Right lobe of liver (tissue), 6 donors: Measurements from ENCODE around the gene ITPR3. TPM values are rescaled to one million over a fixed set of nuclear protein-coding genes. Genes with fewer than 3 reads are reported as not detected.

Experiments used
- ATAC-seq, 4 donors: fragments of 200-7000 bp; cut with Tn5 transposase; one replicate each; pipeline ENCODE4 v1.9.1; 2020; ENCODE audit warnings: mild to moderate bottlenecking in 4 of 4, moderate library complexity in 4 of 4
- DNase-seq, 3 donors: peaks; one replicate each; pipeline ENCODE4 v3.0.0-alpha.2; 2020
- H3K27ac ChIP-seq, 3 donors: fragments of 200-600 bp; one replicate each; pipeline ENCODE4 v1.8.0; 2022
- H3K27me3 ChIP-seq, 2 donors: fragments of 200-600 bp; one replicate each; pipeline ENCODE4 v1.8.0; 2022
- H3K36me3 ChIP-seq, 4 donors: fragments of 200-600 bp; sonication (generic) in 1 of 4; one replicate each; pipeline versions ENCODE4 v1.5.1 to v1.8.0; 2017 to 2022; ENCODE audit warnings: control low read depth in 1 of 4
- H3K4me1 ChIP-seq, 4 donors: fragments of 200-600 bp; sonication (generic) in 1 of 4; one replicate each; pipeline versions ENCODE4 v1.5.1 to v1.8.0; 2017 to 2022; ENCODE audit warnings: control low read depth in 1 of 4
- H3K4me3 ChIP-seq, 3 donors: fragments of 200-600 bp; one replicate each; pipeline ENCODE4 v1.8.0; 2022
- H3K9me3 ChIP-seq, 4 donors: fragments of 200-600 bp; sonication (generic) in 1 of 4; one replicate each; pipeline versions ENCODE4 v1.5.1 to v1.8.0; 2017 to 2022; ENCODE audit warnings: control low read depth in 1 of 4
- CTCF ChIP-seq, 4 donors: fragments of 200-600 bp in 3 of 4; fragments of 450-650 bp in 1 of 4; IDR thresholded peaks; one replicate each; pipeline versions ENCODE4 v1.5.1 to v1.8.0; 2016 to 2022; ENCODE audit warnings: antibody characterized with exemption in 4 of 4, mild to moderate bottlenecking in 2 of 4
- POLR2A ChIP-seq: fragments of 450-650 bp; IDR thresholded peaks from one replicate; pipeline ENCODE4 v1.6.1; 2017; ENCODE audit warnings: antibody characterized with exemption, mild to moderate bottlenecking
- WGBS: methylation state at CpG from one replicate; pipeline ENCODE4 v1.1.6; 2018; ENCODE audit warnings: low coverage, low lambda C conversion rate; ENCODE audit not compliant: insufficient coverage; ENCODE audit errors: missing lambda C conversion rate; 5-methylcytosine and 5-hydroxymethylcytosine counted together
- intact Hi-C, 2 donors: fragments of 100-400 bp; cut with DNase I; formaldehyde crosslinking; loops; one replicate each; pipeline versions ENCODE4 v1.11.2 to v1.14.1; 2022
- total RNA-seq, 6 experiments: library from RNA; depleted of rRNA in 2 of 6; stranded (reverse); fragments of >200 nt in 2 of 6; fragmentation: NEBNext Ultra II Directional in 3 of 6; extraction: Animal tissue kit (Norgen Biotek cat#: 25700) in 3 of 6; gene quantifications; one replicate each; pipeline versions ENCODE4 v1.1.0 to v1.2.4, GENCODE V29; 2016 to 2023
- donor health status: DM: no; HTN: yes; CAD: no.
- donor health status: DM: no; HTN: no; CAD: no.
- donor health status: DM: no; HTN: no; CAD: no.
- donor health status: DM: no; HTN: yes; CAD: no.
- donor health status: DM: no; HTN: yes; CAD: no.

The ITPR3 gene
- total RNA-seq, 6 experiments from 2014 or later: 0.79 to 3.5 (median 1.6) TPM

DNA sequence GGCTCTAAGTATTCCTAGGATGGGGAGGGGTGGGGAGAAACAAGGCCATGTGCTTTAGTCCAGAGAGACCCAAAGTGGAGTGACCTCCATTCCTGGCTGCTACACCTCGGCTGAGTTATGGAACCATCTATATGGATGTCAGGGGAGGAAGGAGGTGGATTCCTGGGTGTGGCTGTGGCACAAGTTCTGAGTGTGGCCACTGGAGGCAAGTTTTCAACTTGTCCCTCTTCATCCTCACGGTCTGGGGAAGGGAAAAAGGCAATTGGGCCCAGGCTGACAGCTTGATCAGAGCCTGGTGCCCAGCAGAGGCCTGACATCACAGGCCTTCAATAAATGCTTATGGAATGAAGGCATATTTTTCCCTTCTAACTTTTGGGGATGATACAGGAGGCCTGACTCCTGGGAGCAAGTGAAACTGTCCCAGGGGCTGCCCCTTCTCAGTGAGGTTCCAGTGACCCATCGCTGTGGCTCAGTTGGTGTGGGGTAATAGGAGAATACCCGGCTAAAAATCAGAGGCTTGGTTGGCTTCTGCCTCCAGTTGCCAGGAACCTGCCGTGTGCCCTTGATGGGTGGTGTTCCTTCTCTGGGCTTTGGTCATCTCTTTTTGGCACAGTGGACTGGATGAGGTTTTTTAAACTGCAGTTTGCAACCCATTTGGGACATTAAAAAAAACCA lies 1.8 kb upstream of the ITPR3 start:
- peaks cover 0 to 11% (median 0%) of the 10 kb centered on the region in 4 donors for H3K4me1 ChIP-seq
- no peaks in the 10 kb centered on the region for H3K9me3 ChIP-seq
- H3K4me3 ChIP-seq: no peak overlapping the region
- no peaks in the 10 kb centered on the region for H3K27me3 ChIP-seq
- TF ChIP-seq POLR2A (no peak), CTCF (IDR thresholded peaks at IDR 0.05) (no peak)
- ATAC-seq (no peak), DNase-seq (no peak)
- no peak overlapping the region for H3K27ac ChIP-seq
- intact Hi-C loops: no loop called here
- no peaks in the 10 kb centered on the region for H3K36me3 ChIP-seq
- 28% methylated on average over 3 of the region's 5 CpGs for WGBS

GRCh38 chr6:33620158-33620855 lies 815 bp upstream of the ITPR3 start:
- peak; percentile 43 to 59 (median 51) for ATAC-seq
- Histone ChIP-seq H3K4me1 (peaks cover 0 to 11% (median 0%) of the 10 kb centered on the region in 4 donors), H3K9me3 (no peaks in the 10 kb centered on the region), H3K27ac (peak overlapping the region; percentile 31 to 51 (median 48)), H3K27me3 (no peaks in the 10 kb centered on the region), H3K4me3 (peak overlapping the region; percentile 50 to 54 (median 53)), H3K36me3 (no peaks in the 10 kb centered on the region)
- peak in 2 of 3 donors; percentile 50 for DNase-seq
- intact Hi-C loops: no loop called here
- WGBS: under 1% methylated on average over 23 of the region's 29 CpGs
- no peak for TF ChIP-seq POLR2A
- TF ChIP-seq CTCF (IDR thresholded peaks at IDR 0.05): no peak

DNA sequence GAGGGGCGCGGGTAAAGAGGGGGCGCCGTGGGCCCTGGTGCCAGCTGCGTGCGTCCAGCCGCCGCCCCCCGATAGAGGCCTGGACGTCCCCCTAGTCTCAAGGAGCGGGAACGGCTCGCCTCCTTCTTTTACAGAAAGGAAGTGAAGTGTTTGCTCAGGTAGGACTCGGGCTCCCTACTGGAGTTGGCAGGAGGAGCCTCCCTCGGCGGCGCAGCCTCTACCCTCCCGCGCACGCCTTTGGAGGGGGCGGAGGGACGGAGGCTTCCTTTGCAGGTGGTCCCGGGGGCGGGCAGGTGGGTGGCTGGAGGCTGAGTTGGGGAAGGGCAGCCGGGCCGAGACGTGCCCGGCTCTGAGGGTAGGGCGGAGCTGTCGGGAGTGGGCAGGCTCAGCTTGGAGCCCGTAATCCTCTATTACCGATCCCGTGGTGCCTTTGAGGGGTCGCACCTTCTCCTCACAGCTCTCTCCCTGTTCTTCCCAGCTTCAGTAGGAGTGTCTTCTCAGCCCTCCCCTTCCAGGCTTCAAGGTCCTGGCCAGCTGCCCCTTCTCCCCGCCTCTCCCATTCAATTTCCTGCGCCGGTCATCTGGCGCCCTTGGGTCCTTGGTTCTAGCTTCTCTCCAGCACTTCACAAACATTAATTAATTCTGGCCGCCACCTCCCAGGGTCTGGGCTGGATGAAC lies 728 bp downstream of the ITPR3 start:
- H3K27me3 ChIP-seq: no peaks in the 10 kb centered on the region
- no peaks in the 10 kb centered on the region for H3K36me3 ChIP-seq
- peak; percentile 9 to 27 (median 16) for ATAC-seq
- no peak for DNase-seq
- WGBS: 8% methylated on average over 18 of the region's 39 CpGs
- TF ChIP-seq POLR2A (no peak), CTCF (IDR thresholded peaks at IDR 0.05) (no peak)
- H3K4me1 ChIP-seq: peaks cover 0 to 11% (median 0%) of the 10 kb centered on the region in 4 donors
- H3K27ac ChIP-seq: peak overlapping the region in 2 of 3 donors; percentile 7 to 60
- intact Hi-C loops: no loop called here
- H3K4me3 ChIP-seq: peak overlapping the region; percentile 50 to 54 (median 53)
- no peaks in the 10 kb centered on the region for H3K9me3 ChIP-seq

- Histone ChIP-seq H3K27me3 (no peaks in the 10 kb centered on the region), H3K9me3 (no peaks in the 10 kb centered on the region), H3K27ac (no peak overlapping the region), H3K36me3 (no peaks in the 10 kb centered on the region), H3K4me3 (peak overlapping the region in 1 of 3 donors; percentile 54), H3K4me1 (peaks cover 0 to 11% (median 0%) of the 10 kb centered on the region in 4 donors)
- WGBS: 36% methylated on average over 3 of the region's 12 CpGs
- TF ChIP-seq POLR2A: no peak
- no peak for TF ChIP-seq CTCF (IDR thresholded peaks at IDR 0.05)
- ATAC-seq (no peak), DNase-seq (no peak)
- intact Hi-C loops: no loop called here
These were observed 1.6 kb downstream of the ITPR3 start for GRCh38 chr6:33622456-33623431.
